Endometrial microvascular endothelial cells (primary cell): ENCODE measurements around the gene KLF3. TPM values are rescaled to one million over a fixed set of nuclear protein-coding genes. Genes with fewer than 3 reads are reported as not detected.

ENCODE experiments used
- in situ Hi-C: cut with HindIII; loops from 2 replicates; pipeline ENCODE4 v1.10.0; 2017; ENCODE audit warnings: low sequenced_read_pairs, low pct_unique_long_range_greater_than_20kb; ENCODE audit errors: inconsistent ontology term
- total RNA-seq: library from RNA; depleted of rRNA; stranded (reverse); fragments of >200 nt; gene quantifications from one replicate; pipeline ENCODE4 v1.2.3, GENCODE V29; 2015; ENCODE audit errors: inconsistent ontology term

KLF3 gene
- total RNA-seq, 1 donor from 2014 or later, result 26.8 TPM

GRCh38 chr4:38686682-38687081 lies 22.7 kb downstream of the KLF3 start:
- in situ Hi-C loops, result loop anchor here (10.0 kb wide), 1 partner anchor 372 kb away; no protein-coding TSS in a partner anchor

GRCh38 chr4:38687571-38688011 lies 23.6 kb downstream of the KLF3 start:
- in situ Hi-C loops, result loop anchor here (10.0 kb wide), 1 partner anchor 373 kb away; no protein-coding TSS in a partner anchor

GRCh38 chr4:38688676-38689355 lies 24.8 kb downstream of the KLF3 start:
- in situ Hi-C loops, result loop anchor here (10.0 kb wide), 1 partner anchor 374 kb away; no protein-coding TSS in a partner anchor

GRCh38 chr4:38691251-38692008 lies 27.4 kb downstream of the KLF3 start:
- in situ Hi-C loops, result no loop called here

DNA sequence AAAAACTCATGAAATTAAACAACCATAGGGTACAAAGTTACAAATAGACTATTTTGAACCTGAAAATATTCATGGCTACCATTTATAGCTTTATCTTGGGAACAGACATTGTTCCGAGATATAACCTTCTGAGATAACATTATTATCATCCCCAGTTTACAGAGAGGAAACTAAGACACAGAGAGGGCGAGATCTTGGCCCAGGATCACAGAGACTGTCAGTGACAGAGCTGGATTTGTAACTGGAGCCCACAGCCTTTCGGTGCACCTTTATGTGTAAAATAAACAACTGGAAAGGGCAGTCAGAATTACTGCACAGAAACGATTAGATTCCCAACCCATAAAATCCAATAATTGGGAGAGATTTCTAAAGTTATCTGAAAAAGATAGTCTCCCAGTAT lies 28.4 kb downstream of the KLF3 start:
- in situ Hi-C loops, result no loop called here

DNA sequence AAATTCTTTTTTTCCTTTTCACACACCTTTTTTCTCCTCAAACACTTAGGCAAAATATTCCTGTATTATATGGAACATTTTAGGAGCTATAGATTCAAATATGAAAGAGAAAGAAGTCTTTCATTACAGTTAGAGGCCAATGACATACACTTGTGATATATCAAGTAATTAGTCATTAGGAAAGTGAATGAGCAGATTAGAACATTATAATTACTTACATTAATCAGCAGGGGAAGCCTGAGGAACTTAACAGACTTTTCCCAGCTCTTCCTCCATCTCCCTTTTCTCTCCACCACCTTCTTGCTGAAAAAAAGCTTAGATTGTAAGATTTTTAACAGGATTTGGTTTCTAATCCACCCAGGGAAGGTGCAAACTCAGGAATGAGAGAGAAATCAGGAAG lies 29.6 kb downstream of the KLF3 start:
- in situ Hi-C loops, result no loop called here

DNA sequence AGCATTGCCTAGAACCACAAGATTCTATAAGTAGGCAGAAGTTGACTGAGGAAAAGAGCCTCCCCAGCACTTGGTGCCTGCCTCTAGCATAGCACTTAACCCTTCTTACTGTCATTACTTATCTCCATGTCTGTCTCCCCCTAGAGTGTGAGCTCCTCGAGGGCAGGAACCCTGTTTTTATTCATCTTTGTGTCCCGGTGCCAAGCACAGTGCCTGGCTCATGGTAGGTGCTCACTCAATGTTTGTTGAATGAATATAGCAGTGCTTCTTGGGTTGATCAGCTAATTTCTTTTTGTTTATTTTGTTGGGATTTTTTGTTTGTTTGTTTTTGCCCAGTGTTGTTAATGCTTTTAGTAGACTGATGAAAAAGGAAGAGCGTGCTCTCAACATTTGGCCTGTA lies 30.3 kb downstream of the KLF3 start:
- in situ Hi-C loops, result no loop called here

DNA sequence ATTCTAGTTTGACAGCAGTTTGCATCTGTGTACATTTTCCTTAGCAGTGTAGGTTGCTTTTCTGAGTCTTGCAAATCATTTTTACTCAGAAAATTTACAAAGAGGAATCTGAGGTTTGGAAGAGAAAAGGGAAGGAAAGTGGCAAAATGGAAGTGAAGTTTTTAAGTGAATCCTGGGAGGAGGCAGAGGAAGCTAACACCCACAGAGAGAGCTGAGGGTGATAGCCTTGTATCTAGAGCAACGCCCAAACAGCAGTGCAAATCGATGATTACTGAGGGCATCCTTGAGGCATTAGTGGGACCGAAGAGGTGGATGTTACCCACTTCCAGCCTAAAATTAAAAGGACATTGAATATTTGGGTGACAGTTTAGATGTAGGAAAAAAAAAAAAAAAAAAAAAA lies 31.8 kb downstream of the KLF3 start:
- in situ Hi-C loops, result no loop called here

- in situ Hi-C loops, result no loop called here
Observed at GRCh38 chr4:38696697-38697096, 32.7 kb downstream of the KLF3 start.

DNA sequence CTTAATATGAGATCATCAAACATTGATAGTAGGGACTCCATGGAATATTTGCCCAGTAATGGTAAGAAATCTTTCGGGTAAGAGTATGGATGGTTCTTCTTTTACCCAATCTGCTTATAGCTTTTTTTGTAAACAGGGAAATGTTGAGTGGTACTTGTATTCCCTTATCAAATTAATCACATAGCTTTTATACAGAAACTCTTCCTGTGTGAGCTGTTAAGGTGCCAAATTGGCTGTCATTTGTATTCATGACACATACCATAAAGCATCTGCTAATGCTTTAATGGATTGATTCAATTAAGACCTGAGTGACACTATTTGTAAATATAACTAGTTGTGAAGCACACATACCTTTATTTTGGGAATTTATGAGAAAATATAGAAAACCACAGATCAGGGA lies 34.2 kb downstream of the KLF3 start:
- in situ Hi-C loops, result no loop called here

DNA sequence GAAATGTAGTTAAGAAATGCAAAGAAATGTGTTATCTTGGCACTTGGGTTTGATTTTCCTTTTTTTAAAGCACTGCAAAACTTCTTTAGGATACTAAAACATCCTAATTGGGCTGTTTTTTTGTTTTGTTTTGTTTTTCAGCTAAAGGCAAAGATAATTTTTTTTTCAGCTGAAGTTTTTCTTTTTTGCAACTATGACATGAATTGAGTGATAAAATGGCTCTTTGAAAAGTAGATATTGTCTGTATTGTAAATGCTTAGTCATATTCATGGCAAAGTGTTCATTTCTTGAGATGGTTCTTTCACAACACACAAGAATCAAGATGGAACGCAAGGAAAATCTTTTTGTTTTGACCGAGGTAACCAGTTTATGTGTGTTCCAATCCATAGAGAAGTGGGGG lies 35.1 kb downstream of the KLF3 start:
- in situ Hi-C loops, result no loop called here

DNA sequence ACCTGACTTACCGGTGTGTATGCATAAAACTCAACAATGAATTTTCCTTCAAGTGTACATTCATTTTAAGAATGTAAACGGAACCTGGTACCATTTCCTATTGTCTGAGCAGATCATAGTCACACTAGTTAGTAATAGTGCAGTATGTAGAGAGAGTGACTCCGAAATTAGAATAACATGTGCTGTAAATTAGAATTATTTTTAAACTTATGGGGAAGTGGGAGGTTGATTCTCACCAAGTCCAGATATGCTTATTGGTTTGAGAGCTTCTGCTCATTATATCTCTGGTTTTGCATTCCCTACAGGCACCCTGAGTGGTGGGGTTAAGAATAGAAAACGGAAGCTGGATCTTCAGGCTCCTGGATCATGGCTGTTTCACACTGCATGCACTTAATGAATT lies 39.6 kb downstream of the KLF3 start:
- in situ Hi-C loops, result no loop called here

GRCh38 chr4:38704622-38705154 lies 40.7 kb downstream of the KLF3 start:
- in situ Hi-C loops, result no loop called here

GRCh38 chr4:38706301-38706700 lies 42.3 kb downstream of the KLF3 start:
- in situ Hi-C loops, result no loop called here

- in situ Hi-C loops, result no loop called here
Observed at GRCh38 chr4:38710053-38710452, 46.1 kb downstream of the KLF3 start.

GRCh38 chr4:38711066-38711465 lies 47.1 kb downstream of the KLF3 start:
- in situ Hi-C loops, result no loop called here

DNA sequence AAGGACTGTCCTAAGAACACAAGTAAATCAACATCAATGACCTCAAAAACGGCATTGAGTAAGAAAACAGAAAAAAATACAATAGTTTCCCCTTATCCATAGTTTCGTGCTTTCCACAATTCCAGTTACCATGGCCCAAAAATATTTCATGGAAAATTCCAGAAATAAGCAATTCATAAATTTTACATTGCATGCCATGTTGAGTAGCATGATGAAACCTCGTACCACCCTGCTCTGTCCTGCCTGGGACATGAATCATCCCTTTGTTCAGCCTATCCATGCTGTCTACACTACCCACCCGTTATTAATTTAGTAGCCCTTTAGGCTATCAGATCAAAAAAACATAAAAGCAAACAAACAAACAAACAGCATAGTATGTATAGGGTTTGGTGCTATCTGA lies 51.1 kb downstream of the KLF3 start:
- in situ Hi-C loops, result no loop called here

GRCh38 chr4:38716256-38716655 lies 52.3 kb downstream of the KLF3 start:
- in situ Hi-C loops, result no loop called here

DNA sequence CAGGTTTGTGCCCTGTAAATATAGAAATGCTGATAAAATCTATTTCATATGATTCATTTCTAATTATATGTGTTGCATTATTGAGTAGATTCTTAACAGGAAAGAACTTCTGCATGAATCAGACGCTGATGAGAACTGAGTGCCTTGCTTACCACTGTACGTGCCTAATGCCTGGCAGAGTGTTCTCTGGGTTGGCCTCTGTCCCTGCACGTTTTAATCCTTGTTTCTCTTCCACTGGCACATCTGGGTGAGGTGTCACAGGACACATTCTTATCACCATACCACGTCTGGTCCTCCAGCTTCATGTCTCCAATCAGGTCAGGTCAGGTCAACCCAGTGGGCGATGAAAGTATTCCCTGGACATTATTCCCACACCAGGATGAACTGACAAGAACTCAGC lies 53.6 kb downstream of the KLF3 start:
- in situ Hi-C loops, result no loop called here

GRCh38 chr4:38723114-38723513 lies 59.1 kb downstream of the KLF3 start:
- in situ Hi-C loops, result no loop called here
